Activated CD4-positive, alpha-beta T cell treated with anti-CD3 and anti-CD28 coated beads for 4 hours (primary cell): Measurements from ENCODE around the gene FIBIN.
"Not testable (repeated sequence)": the region's sequence is repeated elsewhere in the genome, so short reads cannot be mapped to it uniquely, and the experiment has no call there.

Experiments
- DNase-seq, 2 donors: peaks; one replicate each; pipeline ENCODE4 v3.0.0-alpha.2; 2020

The FIBIN gene

GRCh38 chr11:26983645-26984044 lies 10.3 kb upstream of the FIBIN start:
- DNase-seq, result no peak

GRCh38 chr11:26985470-26985869 lies 8.4 kb upstream of the FIBIN start:
- no peak for DNase-seq

GRCh38 chr11:26985943-26986342 lies 8.0 kb upstream of the FIBIN start:
- DNase-seq, result no peak

DNA sequence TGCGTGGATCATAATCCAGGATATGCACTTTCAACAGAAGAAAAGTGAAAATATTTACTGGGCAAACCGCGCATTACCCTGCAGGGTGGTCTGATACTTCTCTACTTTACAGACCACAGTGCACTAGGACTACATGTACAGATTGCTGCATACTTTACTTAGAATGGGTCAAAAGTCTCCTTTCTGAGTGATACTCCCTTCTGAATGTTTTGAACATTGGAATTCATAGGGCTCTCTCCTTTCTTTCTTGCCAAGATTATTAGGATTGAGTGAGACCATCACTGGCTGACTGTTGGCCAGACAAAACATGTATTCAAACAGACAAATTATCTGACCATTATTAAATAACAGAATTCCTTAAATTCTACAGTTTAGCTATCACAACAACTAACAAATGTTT lies 6.6 kb upstream of the FIBIN start:
- DNase-seq, result no peak

DNA sequence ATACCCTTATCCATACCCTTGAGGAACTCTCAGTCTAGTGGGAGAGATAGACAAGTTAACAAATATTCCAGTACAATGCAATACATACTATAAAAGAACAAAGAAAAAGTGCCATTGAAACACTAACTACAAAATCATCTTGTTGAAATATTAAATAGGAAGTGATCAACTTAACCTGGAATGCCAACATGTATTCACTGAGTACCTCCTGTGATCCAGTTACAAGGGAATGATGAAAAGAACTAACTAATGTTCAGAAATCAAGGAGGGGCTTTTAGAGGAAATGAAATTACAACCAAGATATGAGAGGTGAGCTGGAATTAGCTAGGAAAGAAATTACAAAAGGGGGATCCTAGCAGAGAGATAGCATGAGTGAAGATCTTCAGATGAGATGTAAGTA lies 6.2 kb upstream of the FIBIN start:
- DNase-seq, result no peak

DNA sequence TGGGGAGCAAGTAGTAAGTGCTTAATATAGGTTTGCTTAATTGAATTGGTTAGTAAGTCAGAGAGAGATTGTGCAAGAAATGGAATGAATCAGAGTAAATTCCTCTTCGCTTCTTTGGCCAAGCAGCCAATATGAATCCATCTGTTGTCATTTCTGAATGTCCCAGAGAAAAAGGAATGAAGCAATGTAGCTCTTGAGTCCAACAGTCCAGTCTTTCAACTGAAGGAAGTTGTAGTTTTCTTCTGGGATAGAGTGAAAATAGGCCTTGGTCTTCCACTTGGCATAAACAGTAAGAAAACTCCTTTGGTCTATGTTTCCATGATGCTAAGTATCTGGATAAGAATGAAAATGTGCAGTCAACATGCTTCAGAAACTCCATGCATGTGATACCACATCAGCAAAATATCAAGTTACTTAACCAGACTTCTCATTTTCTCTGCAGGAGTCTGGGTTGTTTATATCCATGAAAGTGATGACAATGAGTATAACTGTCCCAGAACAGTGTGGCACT lies 1.8 kb upstream of the FIBIN start:
- no peak for DNase-seq

DNA sequence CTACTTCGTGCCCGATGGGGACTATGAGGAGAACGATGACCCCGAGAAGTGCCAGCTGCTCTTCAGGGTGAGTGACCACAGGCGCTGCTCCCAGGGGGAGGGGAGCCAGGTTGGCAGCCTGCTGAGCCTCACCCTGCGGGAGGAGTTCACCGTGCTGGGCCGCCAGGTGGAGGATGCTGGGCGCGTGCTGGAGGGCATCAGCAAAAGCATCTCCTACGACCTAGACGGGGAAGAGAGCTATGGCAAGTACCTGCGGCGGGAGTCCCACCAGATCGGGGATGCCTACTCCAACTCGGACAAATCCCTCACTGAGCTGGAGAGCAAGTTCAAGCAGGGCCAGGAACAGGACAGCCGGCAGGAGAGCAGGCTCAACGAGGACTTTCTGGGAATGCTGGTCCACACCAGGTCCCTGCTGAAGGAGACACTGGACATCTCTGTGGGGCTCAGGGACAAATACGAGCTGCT lies 751 bp downstream of the FIBIN start:
- no peak for DNase-seq

DNA sequence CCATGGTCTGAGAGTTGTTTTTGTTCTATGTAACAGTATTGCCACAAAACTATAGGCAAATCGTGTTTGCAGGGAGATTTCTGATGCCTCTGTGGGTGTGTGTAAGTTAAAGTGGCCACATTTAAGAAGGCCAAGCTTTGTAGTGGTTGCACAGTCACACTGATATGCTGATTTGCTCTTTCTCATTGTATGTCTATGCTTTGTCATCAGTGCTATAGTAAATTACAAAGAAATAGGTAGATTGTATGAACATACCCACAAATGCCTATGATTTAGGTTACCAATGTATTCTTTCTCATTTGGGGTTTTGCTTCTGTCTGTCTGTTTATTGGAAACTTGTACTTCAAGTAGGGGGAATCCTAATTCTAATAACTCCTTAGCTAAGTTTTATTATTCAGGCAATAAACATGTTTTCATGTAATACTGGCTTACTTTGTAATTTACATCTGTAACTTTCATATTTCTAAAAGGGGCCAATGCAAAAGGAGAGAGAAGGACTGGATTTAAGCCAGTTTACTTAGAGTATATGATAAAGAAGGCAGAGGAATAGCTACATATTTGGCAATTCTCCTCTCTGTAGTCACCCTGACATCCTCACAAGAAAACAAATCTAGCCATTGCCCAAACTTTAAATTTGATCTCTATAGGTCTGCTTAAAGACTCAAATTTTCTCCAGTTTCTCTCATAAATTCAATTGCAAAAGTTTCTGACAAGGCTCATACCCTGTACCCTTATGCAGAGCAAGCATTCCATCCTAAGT lies 2.0 kb downstream of the FIBIN start:
- DNase-seq, result no peak

- DNase-seq, result no peak
These were observed 3.5 kb downstream of the FIBIN start for GRCh38 chr11:26997378-26997777.

- DNase-seq, result not testable (repeated sequence)
These were observed 7.3 kb downstream of the FIBIN start for GRCh38 chr11:27001136-27001730.

DNA sequence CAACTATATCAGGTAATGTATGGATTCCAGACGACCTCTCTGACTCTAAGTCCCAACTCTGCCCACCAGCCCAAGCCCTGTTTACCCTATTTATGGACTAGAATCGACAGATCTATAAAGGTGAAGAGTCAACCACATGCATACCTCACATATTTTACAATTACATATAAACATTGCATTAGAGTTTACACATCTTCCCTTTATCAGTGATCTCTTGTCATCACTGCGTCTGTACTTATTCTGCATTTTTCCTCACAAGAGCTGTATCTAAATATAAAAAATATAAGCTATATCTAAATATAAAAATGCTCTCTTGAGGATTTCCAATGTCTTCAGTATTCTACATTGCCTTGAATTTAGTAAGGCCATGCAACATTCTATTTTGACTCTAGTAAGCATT lies 8.5 kb downstream of the FIBIN start:
- DNase-seq, result no peak

DNA sequence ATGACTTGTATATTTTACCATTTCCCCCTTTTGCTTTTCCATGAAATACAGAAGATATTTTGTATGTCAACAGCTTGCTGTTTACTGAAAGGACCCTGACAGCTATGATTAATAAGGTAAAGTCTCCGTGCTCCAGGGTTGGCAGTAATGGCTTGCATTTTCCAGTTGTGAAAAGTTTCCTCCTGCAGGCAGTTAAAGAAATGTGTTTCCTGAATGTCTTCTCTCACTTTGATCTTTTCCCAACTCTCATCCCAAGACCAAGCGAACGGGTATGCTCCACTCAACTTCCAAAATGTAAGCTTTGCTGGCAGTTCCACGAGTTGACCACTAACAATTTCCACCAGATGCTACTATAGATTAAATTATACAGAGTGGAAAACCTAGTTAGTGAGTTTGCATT lies 8.9 kb downstream of the FIBIN start:
- DNase-seq, result no peak

- DNase-seq, result no peak
These were observed 10.2 kb downstream of the FIBIN start for GRCh38 chr11:27004103-27004502.

DNA sequence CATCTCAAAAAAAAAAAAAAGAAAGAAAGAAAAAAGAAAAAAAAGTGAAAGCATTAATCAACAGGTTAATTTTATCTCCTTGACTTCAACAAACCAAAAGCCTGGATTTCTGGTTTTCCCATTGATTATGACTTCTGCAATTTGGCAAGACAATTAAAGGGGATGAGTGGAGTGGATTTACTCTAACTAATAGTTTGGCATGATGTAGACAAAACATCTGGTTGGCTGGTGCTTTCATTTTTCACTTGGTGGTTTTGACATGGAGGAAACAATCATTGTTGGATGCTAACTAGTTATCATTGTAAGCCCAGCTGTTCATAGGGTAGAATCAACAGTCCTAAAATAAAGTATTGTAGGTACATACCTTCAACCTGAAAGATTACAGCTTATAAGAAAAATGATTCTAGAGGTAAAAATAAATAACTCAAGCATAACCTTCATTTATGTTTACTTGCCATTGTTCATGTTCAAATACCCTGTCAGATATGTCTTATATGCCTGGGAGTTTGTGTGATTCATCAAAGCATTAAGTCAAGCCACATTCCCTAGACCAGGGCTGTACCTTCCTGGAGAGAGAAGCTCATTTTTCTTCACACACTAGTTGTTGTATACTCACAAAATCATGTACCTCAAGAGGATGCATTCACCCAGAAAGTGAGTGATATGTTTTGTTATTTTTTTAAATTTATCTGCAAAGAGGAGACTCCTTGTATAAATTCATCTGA lies 15.1 kb downstream of the FIBIN start:
- no peak for DNase-seq

DNA sequence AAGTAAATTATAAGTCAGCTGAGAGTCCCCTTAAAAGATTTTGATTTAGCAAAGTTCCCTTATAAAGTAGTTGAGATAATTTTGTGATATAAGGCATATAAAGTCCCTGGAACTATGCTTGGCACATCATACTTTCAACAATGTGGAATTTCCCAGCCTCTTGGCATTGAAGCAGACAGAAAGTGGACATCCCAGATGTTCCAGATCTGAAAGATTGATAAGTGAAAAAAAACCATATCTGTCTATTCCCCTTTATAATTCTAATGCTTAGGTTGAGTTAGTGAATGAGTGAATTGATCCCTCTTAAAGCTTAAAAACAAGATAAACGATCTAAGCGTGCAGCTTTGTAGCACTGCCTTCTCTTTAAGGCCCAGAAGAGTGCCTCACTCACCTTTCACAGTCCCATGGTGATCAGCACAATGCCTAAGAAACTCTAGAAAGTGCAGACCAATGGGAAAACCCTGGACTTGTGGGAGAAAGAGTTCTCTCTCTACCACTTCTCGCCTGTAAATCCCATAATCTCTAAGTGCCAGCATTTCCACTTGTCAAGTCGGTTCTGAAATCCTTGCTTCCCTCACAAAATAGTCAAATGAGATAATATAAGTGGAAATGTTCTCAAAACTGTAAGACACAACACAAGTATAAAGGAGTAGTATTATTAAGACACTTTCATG lies 17.8 kb downstream of the FIBIN start:
- DNase-seq, result no peak

DNA sequence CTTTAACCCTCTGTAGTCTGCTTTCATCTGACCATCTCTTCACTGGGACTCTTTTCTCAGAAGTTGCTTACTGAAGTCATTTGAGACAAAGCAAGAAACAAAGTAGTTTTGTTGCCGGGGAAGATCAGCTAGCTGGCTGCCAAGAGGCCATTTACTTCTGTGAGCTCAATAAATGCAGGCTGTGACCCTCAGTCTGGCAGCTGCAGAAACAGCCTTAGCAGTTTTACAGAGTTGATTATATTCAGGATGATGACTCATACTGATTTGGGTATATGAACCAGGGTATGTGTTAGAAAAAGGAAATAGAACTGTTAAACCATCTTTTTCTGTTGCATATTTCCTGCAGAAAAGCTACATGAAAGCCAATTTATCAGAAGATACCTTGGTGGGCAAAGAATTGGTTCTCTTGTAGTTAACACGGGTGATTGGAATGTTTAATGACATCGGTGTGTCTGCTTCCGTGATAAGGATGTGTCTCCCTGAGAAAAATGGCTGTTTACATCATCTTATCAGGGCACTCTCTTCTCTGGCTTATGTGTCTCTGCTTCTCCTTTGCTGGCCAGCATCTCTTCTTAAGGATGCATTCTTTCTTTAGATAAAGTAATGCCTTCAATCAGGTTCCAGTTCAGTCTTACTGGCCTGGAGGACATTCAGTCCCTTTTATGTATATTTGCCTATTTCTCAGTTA lies 18.5 kb downstream of the FIBIN start:
- no peak for DNase-seq

DNA sequence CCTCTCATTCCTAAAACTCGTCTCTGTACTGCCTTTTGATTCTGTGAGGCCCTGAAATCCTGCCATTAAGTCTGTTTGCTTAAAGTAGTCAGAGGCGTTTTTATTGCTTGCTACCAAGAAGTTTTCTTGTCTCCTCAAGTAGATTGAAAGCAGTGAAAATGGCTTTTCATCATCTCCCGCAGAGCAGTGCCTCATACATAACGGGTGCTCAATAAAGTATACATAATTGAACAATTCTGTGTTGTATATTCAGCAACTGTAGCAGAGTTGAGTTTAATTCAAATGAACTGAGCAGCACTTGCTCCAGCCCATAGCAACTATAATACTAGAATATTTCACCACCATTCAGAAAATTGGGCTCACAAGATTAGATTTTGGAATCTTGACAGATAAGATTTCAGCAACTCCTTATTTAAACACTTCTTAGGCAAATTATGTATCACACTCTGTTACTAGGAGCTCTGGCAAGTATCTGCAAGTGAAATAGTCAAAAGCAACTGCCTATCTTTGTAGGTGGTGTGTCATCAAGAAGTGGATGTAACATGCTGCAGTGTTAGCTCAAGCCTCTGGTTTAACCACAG lies 20.0 kb downstream of the FIBIN start:
- DNase-seq, result no peak

- DNase-seq, result no peak
These were observed 25.1 kb downstream of the FIBIN start for GRCh38 chr11:27018902-27019529.

- no peak for DNase-seq
These were observed 26.8 kb downstream of the FIBIN start for GRCh38 chr11:27020751-27021150.

DNA sequence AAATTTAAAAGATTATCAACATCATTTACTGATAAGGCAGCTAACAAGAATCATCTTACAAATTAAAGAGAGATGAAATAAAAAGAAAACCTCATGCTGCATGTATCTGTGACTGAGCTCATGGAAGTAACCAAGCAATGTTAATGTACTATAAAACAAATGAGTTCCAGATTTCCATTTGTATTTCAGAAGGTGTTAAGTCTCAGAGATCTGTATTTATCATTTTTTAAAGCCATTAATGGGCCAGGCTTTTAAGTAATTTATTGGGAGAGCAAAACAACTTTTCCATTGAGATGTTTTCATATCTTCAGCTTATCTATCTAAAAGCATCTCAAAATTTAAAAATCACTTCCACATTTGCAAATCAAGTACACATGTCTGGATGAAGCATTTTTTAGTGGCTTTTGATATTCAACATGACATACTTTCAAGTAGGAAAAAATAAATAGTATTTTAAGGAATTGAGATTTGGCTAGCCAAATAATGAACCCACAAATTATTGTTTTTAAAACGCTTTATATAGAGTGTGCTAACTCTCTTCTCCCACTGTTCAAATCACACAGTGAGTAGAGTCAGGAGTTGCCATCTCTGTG lies 28.8 kb downstream of the FIBIN start:
- DNase-seq, result no peak

- DNase-seq, result no peak
These were observed 31.0 kb downstream of the FIBIN start for GRCh38 chr11:27024865-27025264.
